GM21528 (cell line): ENCODE results near the gene CERKL.

Experiments used
- ATAC-seq: cut with Tn5 transposase; IDR thresholded peaks from one replicate; pipeline ENCODE4 v1.9.1; 2021; ENCODE audit warnings: mild to moderate bottlenecking, moderate library complexity; ENCODE audit not compliant: unreplicated experiment, low FRiP score

Gene CERKL

GRCh38 chr2:181527058-181527457 lies 129.8 kb downstream of the CERKL start:
- ATAC-seq = no peak

- no peak for ATAC-seq
Measured at GRCh38 chr2:181526014-181526413, 130.9 kb downstream of the CERKL start.

- no peak for ATAC-seq
Measured at GRCh38 chr2:181523756-181524155, 133.1 kb downstream of the CERKL start.

GRCh38 chr2:181520253-181520652 lies 136.7 kb downstream of the CERKL start:
- ATAC-seq = no peak

GRCh38 chr2:181517685-181518301 lies 139.1 kb downstream of the CERKL start:
- ATAC-seq = no peak

- ATAC-seq = no peak
Measured at GRCh38 chr2:181516992-181517391, 139.9 kb downstream of the CERKL start.

- ATAC-seq = no peak
Measured at GRCh38 chr2:181515719-181516118, 141.2 kb downstream of the CERKL start.

GRCh38 chr2:181500201-181500600 lies 156.7 kb downstream of the CERKL start:
- ATAC-seq = no peak

GRCh38 chr2:181499231-181499630 lies 157.7 kb downstream of the CERKL start:
- no peak for ATAC-seq
